Mesendoderm (in vitro differentiated cells): ENCODE data around the gene ETFA.

Experiments
- DNase-seq: peaks from one replicate; pipeline ENCODE4 v3.0.0; 2013
- H2AK5ac ChIP-seq: 2 replicates; pipeline ENCODE4 v1.6.1; 2013; ENCODE audit warnings: low read length, inconsistent platforms
- H2BK120ac ChIP-seq: 2 replicates; pipeline ENCODE4 v1.6.1; 2013; ENCODE audit warnings: low read depth, mild to moderate bottlenecking, low read length, moderate library complexity, mixed read lengths
- H2BK15ac ChIP-seq: replicated peaks from 2 replicates; pipeline ENCODE4 v1.6.1; 2013; ENCODE audit warnings: low read depth, mild to moderate bottlenecking, moderate library complexity
- H2BK5ac ChIP-seq: 2 replicates; pipeline ENCODE4 v1.6.1; 2013; ENCODE audit warnings: low read length, inconsistent platforms
- H3K18ac ChIP-seq: 2 replicates; pipeline ENCODE4 v1.6.1; 2013; ENCODE audit warnings: mild to moderate bottlenecking, low read length, mixed read lengths
- H3K23ac ChIP-seq: one replicate; pipeline ENCODE4 v1.6.1; 2013; ENCODE audit warnings: low read length
- H3K27ac ChIP-seq: 2 replicates; pipeline ENCODE4 v1.5.1; 2013; ENCODE audit warnings: low read depth, mild to moderate bottlenecking, inconsistent platforms, low read length, moderate library complexity
- H3K27me3 ChIP-seq: 2 replicates; pipeline ENCODE4 v1.6.1; 2013; ENCODE audit warnings: low read length, control low read depth, mild to moderate bottlenecking, inconsistent platforms; ENCODE audit not compliant: insufficient read depth, poor library complexity
- H3K36me3 ChIP-seq: 2 replicates; pipeline ENCODE4 v1.6.1; 2013; ENCODE audit warnings: low read length, inconsistent platforms; ENCODE audit not compliant: control insufficient read depth, insufficient read depth
- H3K4ac ChIP-seq: one replicate; pipeline ENCODE4 v1.6.1; 2013; ENCODE audit warnings: low read depth, mild to moderate bottlenecking, low read length, moderate library complexity
- H3K4me1 ChIP-seq: 2 replicates; pipeline ENCODE4 v1.6.1; 2013; ENCODE audit warnings: low read depth, low read length, inconsistent platforms; ENCODE audit not compliant: control insufficient read depth
- H3K4me2 ChIP-seq: 2 replicates; pipeline ENCODE4 v1.6.1; 2013; ENCODE audit warnings: low read length
- H3K4me3 ChIP-seq: 2 replicates; pipeline ENCODE4 v1.5.1; 2013; ENCODE audit warnings: mild to moderate bottlenecking, low read length
- H3K56ac ChIP-seq: one replicate; pipeline ENCODE4 v1.6.1; 2013; ENCODE audit warnings: low read length
- H3K79me1 ChIP-seq: 2 replicates; pipeline ENCODE4 v1.6.1; 2013; ENCODE audit warnings: low read length, inconsistent platforms
- H3K79me2 ChIP-seq: 2 replicates; pipeline ENCODE4 v1.6.1; 2013; ENCODE audit warnings: mild to moderate bottlenecking, low read length; ENCODE audit not compliant: control insufficient read depth, insufficient read depth
- H3K9ac ChIP-seq: 2 replicates; pipeline ENCODE4 v1.6.1; 2013; ENCODE audit warnings: low read length, inconsistent platforms
- H4K5ac ChIP-seq: one replicate; pipeline ENCODE4 v1.6.1; 2013; ENCODE audit warnings: low read length
- H4K8ac ChIP-seq: one replicate; pipeline ENCODE4 v1.6.1; 2013; ENCODE audit warnings: low read depth, mild to moderate bottlenecking, control low read depth, low read length, moderate library complexity
- WGBS: extraction: QIAGEN DNeasy Blood & Tissue Kit; methylation state at CpG from one replicate; pipeline ENCODE4 v1.1.7; 2013; ENCODE audit warnings: low lambda C conversion rate, missing lambda C conversion rate; ENCODE audit not compliant: insufficient coverage; ENCODE audit errors: extremely low coverage; 5-methylcytosine and 5-hydroxymethylcytosine counted together

Gene ETFA

DNA sequence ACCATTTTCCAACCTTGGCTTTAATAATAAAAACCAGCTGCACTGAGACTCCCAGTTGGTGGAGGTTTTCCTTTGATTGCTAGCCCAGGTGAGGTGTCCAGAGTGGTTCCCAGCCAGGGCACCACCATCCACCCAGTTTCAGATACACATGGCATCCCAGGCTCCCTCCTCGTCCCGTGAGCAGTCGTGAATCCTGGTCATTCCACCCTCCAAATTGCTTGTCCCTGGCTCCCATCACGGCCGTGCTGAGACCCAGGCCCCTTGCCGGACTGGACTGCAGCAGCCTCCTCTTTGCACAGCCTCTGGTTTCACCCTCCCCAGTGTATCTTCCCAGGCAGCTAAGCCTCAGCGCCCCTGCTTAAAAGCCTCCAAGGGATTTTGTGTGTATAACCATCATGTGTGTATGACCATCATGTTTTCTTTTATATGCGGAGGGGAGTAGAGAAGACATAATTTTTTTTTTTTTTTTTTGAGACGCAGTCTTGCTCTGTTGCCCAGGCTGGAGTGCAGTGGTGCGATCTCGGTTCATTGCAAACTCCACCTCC, 106.3 kb downstream of the ETFA start:
- Histone ChIP-seq H2AK5ac (no peak overlapping the region), H3K23ac (no peak overlapping the region), H3K4me2 (no peak overlapping the region), H2BK5ac (no peak overlapping the region), H3K9ac (no peak overlapping the region), H3K18ac (no peak overlapping the region), H3K79me2 (no peaks in the 10 kb centered on the region), H3K4me1 (no peaks in the 10 kb centered on the region), H4K8ac (no peak overlapping the region), H3K4ac (no peak overlapping the region), H3K27me3 (no peaks in the 10 kb centered on the region), H3K56ac (no peak overlapping the region), H4K5ac (no peak overlapping the region), H3K27ac (no peak overlapping the region), H2BK15ac (no peak overlapping the region), H2BK120ac (no peak overlapping the region), H3K79me1 (no peaks in the 10 kb centered on the region), H3K4me3 (no peak overlapping the region), H3K36me3 (no peaks in the 10 kb centered on the region)
- no CpG with 5 or more reads among the region's 11 CpGs for WGBS
- DNase-seq: no peak

DNA sequence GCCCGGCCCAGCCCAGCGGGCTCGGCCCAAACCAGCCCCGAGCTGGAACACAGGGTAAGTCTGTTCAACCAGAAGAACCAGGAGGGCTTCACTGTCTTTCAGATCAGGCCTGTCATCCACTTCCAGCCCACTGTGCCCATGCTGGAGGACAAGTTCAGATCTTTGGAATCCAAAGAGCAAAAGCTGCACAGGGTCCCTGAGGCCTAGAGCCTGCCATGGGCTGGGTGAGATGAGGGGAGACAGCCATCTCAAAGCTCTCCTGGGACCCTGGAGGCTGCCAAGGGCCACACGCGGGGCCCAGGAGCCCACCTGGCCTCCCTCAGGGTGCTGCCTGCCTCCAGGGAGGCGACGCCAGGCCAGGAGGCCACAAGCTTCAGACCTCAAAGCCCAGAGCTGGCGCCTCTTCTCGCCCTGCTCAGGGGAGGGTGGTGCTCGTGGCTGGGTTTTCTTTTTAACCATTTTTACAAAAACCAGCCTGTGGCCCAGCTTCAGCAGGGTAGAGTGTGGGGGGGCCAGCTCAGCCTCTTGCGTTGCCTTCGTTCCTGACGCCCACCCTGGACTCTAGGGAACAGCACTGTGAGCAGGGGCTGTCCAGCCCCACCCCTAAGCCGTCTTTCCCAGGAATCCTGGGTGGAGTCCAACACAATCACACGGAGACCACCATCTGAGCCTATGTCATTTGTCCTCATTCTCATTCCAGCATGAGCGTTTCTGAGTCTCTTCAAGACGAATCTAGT, 107.0 kb downstream of the ETFA start:
- Histone ChIP-seq H3K18ac (no peak overlapping the region), H4K8ac (no peak overlapping the region), H4K5ac (no peak overlapping the region), H3K4ac (no peak overlapping the region), H3K4me1 (no peaks in the 10 kb centered on the region), H3K27ac (no peak overlapping the region), H2BK15ac (no peak overlapping the region), H3K56ac (no peak overlapping the region), H3K4me2 (no peak overlapping the region), H3K27me3 (no peaks in the 10 kb centered on the region), H3K79me1 (no peaks in the 10 kb centered on the region), H2BK5ac (no peak overlapping the region), H3K23ac (no peak overlapping the region), H2BK120ac (no peak overlapping the region), H3K9ac (no peak overlapping the region), H3K4me3 (no peak overlapping the region), H3K79me2 (no peaks in the 10 kb centered on the region), H3K36me3 (no peaks in the 10 kb centered on the region), H2AK5ac (no peak overlapping the region)
- no peak for DNase-seq
- WGBS: no CpG with 5 or more reads among the region's 18 CpGs

DNA sequence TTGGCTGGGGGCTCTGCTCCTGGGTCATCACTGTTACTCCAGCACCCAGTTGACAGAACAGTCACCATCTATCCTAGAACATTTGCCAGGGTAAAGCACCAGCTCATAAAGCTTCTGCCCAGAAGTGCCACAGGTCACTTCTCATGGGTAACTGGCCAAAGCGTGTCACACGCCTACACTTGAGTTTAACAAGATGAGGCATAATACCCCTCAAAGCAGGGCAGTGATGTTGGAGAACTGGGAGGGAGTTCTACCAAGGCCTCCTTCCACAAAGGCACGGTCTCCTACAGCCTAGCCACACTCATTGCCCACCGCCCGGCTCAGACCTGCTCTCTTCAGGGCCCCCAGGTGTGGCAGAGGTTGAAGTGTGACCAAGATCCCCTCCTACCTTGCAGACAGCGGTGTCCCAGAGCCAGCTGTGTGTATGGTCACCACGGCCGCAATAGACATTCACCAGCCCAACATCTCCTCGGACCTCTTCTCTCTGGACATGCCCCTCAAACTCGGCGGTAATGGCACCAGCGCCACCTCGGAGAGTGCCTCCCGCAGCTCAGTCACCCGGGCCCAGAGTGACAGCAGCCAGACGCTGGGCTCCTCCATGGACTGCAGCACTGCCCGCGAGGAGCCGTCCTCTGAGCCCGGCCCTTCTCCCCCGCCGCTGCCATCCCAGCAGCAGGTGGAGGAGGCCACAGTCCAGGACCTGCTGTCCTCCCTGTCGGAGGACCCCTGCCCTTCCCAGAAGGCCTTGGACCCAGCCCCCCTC, 107.7 kb downstream of the ETFA start:
- no peak overlapping the region for H2BK15ac ChIP-seq
- DNase-seq: no peak
- no peak overlapping the region for H3K23ac ChIP-seq
- no peaks in the 10 kb centered on the region for H3K79me2 ChIP-seq
- H2BK120ac ChIP-seq: no peak overlapping the region
- no peaks in the 10 kb centered on the region for H3K79me1 ChIP-seq
- H3K36me3 ChIP-seq: no peaks in the 10 kb centered on the region
- no peak overlapping the region for H2BK5ac ChIP-seq
- no peaks in the 10 kb centered on the region for H3K4me1 ChIP-seq
- no peak overlapping the region for H3K4me3 ChIP-seq
- no CpG with 5 or more reads among the region's 23 CpGs for WGBS
- H2AK5ac ChIP-seq: no peak overlapping the region
- no peak overlapping the region for H3K9ac ChIP-seq
- H3K56ac ChIP-seq: no peak overlapping the region
- no peak overlapping the region for H4K5ac ChIP-seq
- H3K18ac ChIP-seq: no peak overlapping the region
- no peak overlapping the region for H4K8ac ChIP-seq
- no peak overlapping the region for H3K4me2 ChIP-seq
- no peaks in the 10 kb centered on the region for H3K27me3 ChIP-seq
- no peak overlapping the region for H3K27ac ChIP-seq
- H3K4ac ChIP-seq: no peak overlapping the region

DNA sequence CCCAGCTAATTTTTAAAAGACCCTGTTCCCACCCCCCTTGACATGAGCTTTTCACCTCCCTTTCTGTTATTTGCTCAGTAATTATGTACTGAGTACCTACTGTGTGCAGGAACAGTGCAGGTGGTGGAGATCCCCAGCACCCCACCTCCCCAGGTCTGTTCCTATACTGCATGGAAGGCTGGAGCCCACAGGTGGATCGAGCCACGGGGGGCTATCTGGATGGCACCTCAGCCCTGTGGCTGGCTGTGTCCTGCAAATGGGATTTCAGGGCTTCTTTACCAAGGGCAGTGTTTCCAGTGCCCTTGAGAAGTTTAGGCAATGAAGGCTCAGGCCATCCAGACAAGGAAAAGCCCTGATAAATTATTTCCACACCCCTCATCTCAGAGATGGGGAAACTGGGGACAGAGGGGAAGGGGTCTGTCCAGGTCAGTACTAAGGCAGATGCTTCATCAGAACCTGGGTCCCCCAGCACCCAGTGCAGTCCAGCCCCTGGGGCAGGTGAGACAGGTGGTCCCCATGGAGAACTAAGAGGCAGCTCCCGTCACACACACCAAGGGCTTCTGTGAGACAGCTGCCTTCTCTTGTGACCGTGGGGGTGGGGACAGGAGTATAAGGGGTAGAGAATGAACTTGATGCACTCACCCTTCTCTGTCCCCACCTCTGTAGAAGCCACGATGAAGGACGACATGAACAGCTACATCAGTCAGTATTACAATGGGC, 109.6 kb downstream of the ETFA start:
- Histone ChIP-seq H3K23ac (no peak overlapping the region), H3K27me3 (no peaks in the 10 kb centered on the region), H3K9ac (no peak overlapping the region), H3K27ac (no peak overlapping the region), H3K36me3 (no peaks in the 10 kb centered on the region), H4K8ac (no peak overlapping the region), H3K79me1 (no peaks in the 10 kb centered on the region), H3K4ac (no peak overlapping the region), H3K56ac (no peak overlapping the region), H4K5ac (no peak overlapping the region), H3K4me2 (no peak overlapping the region), H3K79me2 (no peaks in the 10 kb centered on the region), H2AK5ac (no peak overlapping the region), H2BK5ac (no peak overlapping the region), H3K4me3 (no peak overlapping the region), H3K18ac (no peak overlapping the region), H2BK120ac (no peak overlapping the region), H2BK15ac (no peak overlapping the region), H3K4me1 (no peaks in the 10 kb centered on the region)
- DNase-seq: no peak
- WGBS: no CpG with 5 or more reads among the region's 6 CpGs

DNA sequence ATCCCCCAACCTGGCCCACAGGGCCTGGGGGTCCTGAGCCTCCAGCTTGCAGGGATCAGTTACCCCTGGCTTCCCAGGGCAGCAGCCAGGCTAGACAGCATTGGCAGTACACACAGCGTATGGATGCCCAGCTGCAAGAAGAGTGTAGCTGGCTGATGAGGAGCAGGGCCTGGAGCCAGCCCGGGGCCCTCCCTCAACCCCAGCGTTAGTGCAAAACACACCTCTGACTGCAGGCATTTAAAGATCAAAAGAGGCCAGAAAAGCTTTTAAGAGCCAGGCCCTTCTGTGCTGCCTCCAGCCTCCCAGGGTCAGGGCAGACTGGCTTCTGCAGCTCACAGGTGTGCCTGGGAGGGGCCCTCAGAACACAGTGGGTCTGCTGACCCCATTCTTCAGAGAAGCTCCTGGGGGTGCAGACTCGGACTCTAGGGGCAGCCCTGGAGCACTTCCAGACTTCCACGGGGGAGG, 110.6 kb downstream of the ETFA start:
- Histone ChIP-seq H3K9ac (no peak overlapping the region), H3K23ac (no peak overlapping the region), H4K8ac (no peak overlapping the region), H3K79me1 (no peaks in the 10 kb centered on the region), H3K4me2 (no peak overlapping the region), H2BK15ac (no peak overlapping the region), H3K36me3 (no peaks in the 10 kb centered on the region), H2BK5ac (no peak overlapping the region), H3K79me2 (no peaks in the 10 kb centered on the region), H3K27me3 (no peaks in the 10 kb centered on the region), H3K27ac (no peak overlapping the region), H3K4me3 (no peak overlapping the region), H3K4ac (no peak overlapping the region), H2AK5ac (no peak overlapping the region), H2BK120ac (no peak overlapping the region), H3K56ac (no peak overlapping the region), H3K18ac (no peak overlapping the region), H4K5ac (no peak overlapping the region), H3K4me1 (peaks cover 5% of the 10 kb centered on the region)
- no peak for DNase-seq
- WGBS: no CpG with 5 or more reads among the region's 5 CpGs
